ENCODE results near the gene SCN2B. TPM values are rescaled to one million over a fixed set of nuclear protein-coding genes. Genes with fewer than 3 reads are reported as not detected.

Gene SCN2B
- total and polyA plus RNA-seq, 2 of the 13 experiments (the other 11 are each of a cell fraction or from before 2014, with no cell fraction given), result 0.01 to 0.02 TPM

DNA sequence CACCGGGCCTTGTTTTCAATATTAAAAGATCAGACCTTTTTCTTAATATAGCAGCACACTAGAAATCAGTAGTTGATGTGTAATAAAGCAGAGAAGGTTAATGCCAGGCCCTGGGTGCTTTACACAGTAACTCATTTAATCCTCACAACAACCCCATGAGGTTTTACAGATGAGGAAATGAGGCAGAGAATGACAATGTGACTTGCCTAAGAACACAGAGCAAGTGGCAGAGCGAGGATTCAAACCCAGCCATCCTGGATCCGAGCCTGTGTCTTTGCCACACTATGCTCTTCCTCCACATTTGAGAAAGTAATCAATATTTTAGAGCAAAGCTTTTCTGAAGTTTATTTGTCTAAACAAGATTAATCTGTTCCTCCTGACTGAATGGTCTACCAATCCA lies 41.1 kb upstream of the SCN2B start (continued):
- TF ChIP-seq, protein P1, sequence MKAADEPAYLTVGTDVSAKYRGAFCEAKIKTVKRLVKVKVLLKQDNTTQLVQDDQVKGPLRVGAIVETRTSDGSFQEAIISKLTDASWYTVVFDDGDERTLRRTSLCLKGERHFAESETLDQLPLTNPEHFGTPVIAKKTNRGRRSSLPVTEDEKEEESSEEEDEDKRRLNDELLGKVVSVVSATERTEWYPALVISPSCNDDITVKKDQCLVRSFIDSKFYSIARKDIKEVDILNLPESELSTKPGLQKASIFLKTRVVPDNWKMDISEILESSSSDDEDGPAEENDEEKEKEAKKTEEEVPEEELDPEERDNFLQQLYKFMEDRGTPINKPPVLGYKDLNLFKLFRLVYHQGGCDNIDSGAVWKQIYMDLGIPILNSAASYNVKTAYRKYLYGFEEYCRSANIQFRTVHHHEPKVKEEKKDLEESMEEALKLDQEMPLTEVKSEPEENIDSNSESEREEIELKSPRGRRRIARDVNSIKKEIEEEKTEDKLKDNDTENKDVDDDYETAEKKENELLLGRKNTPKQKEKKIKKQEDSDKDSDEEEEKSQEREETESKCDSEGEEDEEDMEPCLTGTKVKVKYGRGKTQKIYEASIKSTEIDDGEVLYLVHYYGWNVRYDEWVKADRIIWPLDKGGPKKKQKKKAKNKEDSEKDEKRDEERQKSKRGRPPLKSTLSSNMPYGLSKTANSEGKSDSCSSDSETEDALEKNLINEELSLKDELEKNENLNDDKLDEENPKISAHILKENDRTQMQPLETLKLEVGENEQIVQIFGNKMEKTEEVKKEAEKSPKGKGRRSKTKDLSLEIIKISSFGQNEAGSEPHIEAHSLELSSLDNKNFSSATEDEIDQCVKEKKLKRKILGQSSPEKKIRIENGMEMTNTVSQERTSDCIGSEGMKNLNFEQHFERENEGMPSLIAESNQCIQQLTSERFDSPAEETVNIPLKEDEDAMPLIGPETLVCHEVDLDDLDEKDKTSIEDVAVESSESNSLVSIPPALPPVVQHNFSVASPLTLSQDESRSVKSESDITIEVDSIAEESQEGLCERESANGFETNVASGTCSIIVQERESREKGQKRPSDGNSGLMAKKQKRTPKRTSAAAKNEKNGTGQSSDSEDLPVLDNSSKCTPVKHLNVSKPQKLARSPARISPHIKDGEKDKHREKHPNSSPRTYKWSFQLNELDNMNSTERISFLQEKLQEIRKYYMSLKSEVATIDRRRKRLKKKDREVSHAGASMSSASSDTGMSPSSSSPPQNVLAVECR (CRISPR knock-in tag; IDR thresholded peaks at IDR 0.05; ENCODE audit: borderline replicate concordance), result no peak
- no peak for TF ChIP-seq ZNF781 (CRISPR knock-in tag; IDR thresholded peaks at IDR 0.05; ENCODE audit: borderline replicate concordance, not compliant biosample characterization)
- TF ChIP-seq, protein P2, sequence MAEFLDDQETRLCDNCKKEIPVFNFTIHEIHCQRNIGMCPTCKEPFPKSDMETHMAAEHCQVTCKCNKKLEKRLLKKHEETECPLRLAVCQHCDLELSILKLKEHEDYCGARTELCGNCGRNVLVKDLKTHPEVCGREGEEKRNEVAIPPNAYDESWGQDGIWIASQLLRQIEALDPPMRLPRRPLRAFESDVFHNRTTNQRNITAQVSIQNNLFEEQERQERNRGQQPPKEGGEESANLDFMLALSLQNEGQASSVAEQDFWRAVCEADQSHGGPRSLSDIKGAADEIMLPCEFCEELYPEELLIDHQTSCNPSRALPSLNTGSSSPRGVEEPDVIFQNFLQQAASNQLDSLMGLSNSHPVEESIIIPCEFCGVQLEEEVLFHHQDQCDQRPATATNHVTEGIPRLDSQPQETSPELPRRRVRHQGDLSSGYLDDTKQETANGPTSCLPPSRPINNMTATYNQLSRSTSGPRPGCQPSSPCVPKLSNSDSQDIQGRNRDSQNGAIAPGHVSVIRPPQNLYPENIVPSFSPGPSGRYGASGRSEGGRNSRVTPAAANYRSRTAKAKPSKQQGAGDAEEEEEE (CRISPR knock-in tag; IDR thresholded peaks at IDR 0.05; ENCODE audit: borderline replicate concordance), result no peak
- no peak for TF ChIP-seq ZNF446 (CRISPR knock-in tag; IDR thresholded peaks at IDR 0.05)
- no peak for TF ChIP-seq TRIM24 (CRISPR knock-in tag; IDR thresholded peaks at IDR 0.05)
